Ovary (tissue), 3 donors: ENCODE measurements around the gene ZMIZ1.

Source experiments
- POLR2A ChIP-seq: fragments of 450-650 bp; IDR thresholded peaks from one replicate; pipeline ENCODE4 v1.6.1; 2017; ENCODE audit warnings: antibody characterized with exemption, mild to moderate bottlenecking, moderate library complexity
- TF ChIP-seq, protein P1 (sequence below), 3 donors: fragments of 450-650 bp in 2 of 3; fragments of 200-600 bp in 1 of 3; IDR thresholded peaks; one replicate each; pipeline versions ENCODE4 v1.5.1 to v1.8.0; 2016 to 2022; ENCODE audit warnings: antibody characterized with exemption in 3 of 3, mild to moderate bottlenecking in 1 of 3
- donor health status: DM: no; HTN: no; CAD: no.

DNA sequence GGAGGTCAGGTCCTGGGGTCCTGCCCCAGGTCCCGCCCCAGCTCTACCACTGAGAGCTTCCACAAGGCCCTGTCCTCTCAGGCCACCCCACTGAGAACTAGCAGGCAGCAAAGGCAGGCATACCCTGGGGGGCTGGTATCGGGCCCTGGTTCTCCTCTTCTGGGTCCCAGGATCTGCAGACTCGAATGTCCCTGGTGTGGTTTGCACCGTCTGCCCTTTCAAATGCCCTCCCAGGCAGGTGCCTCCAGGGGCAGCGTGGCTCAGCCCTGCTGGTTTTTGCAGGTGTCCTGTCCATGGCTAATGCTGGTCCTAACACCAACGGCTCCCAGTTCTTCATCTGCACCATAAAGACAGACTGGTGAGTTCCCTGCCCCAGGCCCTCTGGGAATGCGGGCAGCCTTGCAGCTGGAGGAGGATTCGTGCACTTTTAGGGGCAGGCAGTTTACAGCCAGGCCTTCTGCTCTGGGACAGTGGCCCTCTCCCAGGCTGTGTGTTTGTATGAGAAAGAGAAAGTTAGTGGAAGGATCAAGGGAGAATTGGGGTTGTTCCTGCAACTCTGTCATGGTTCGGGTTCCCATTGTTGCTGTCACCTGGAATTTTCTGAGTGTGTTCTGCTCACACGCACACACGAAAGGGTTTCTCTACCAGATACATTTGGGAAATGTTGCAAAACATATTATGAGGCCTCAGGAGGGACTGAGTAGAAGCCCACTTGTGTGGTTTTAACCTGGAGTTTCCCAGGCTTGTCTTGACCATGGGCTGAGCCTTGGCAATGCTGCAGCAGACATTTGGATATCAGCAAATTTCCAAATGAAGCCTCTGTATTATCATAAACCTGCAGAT is 283.5 kb downstream of the ZMIZ1 start:
- TF ChIP-seq, protein P1, sequence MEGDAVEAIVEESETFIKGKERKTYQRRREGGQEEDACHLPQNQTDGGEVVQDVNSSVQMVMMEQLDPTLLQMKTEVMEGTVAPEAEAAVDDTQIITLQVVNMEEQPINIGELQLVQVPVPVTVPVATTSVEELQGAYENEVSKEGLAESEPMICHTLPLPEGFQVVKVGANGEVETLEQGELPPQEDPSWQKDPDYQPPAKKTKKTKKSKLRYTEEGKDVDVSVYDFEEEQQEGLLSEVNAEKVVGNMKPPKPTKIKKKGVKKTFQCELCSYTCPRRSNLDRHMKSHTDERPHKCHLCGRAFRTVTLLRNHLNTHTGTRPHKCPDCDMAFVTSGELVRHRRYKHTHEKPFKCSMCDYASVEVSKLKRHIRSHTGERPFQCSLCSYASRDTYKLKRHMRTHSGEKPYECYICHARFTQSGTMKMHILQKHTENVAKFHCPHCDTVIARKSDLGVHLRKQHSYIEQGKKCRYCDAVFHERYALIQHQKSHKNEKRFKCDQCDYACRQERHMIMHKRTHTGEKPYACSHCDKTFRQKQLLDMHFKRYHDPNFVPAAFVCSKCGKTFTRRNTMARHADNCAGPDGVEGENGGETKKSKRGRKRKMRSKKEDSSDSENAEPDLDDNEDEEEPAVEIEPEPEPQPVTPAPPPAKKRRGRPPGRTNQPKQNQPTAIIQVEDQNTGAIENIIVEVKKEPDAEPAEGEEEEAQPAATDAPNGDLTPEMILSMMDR (IDR thresholded peaks at IDR 0.05) = no peak
- no peak for TF ChIP-seq POLR2A
